Esophagus squamous epithelium (tissue), 5 donors: ENCODE data around the gene LAPTM4A. TPM values are rescaled to one million over a fixed set of nuclear protein-coding genes. Genes with fewer than 3 reads are reported as not detected.
A peak's percentile ranks its signal among the peaks of the same experiment; 100 is the strongest.

Source experiments
- DNase-seq: peaks from one replicate; lab custom pipeline; 2025; lab: John Stamatoyannopoulos, UW
- H3K27ac ChIP-seq, 4 donors: fragments of 200-600 bp; sonication (generic); one replicate each; pipeline ENCODE4 v1.5.1; 2016 to 2019; ENCODE audit warnings: mild to moderate bottlenecking in 1 of 4
- H3K27me3 ChIP-seq, 4 donors: fragments of 200-600 bp; sonication (generic); 1 replicate in 3 of 4; 2 replicates in 1 of 4; pipeline versions ENCODE4 v1.5.1 to v1.6.0; 2017 to 2021; ENCODE audit warnings: antibody characterized with exemption in 1 of 4
- H3K36me3 ChIP-seq, 3 donors: fragments of 200-600 bp; sonication (generic); one replicate each; pipeline ENCODE4 v1.5.1; 2016 to 2019
- H3K4me1 ChIP-seq, 3 donors: fragments of 200-600 bp; sonication (generic); one replicate each; pipeline ENCODE4 v1.5.1; 2017 to 2019
- H3K4me3 ChIP-seq, 4 donors: fragments of 200-600 bp; sonication (generic); 1 replicate in 3 of 4; 2 replicates in 1 of 4; pipeline ENCODE4 v1.5.1; 2016 to 2019; ENCODE audit warnings: mild to moderate bottlenecking in 2 of 4, moderate library complexity in 1 of 4
- H3K9me3 ChIP-seq, 3 donors: fragments of 200-600 bp; sonication (generic); one replicate each; pipeline ENCODE4 v1.5.1; 2016 to 2019
- CTCF ChIP-seq, 6 experiments: fragments of 450-650 bp in 4 of 6; fragments of 200-600 bp in 2 of 6; sonication (generic) in 2 of 6; IDR thresholded peaks; one replicate each; pipeline ENCODE4 v1.5.1; 2016 to 2019; ENCODE audit warnings: antibody characterized with exemption in 6 of 6, mild to moderate bottlenecking in 4 of 6, moderate library complexity in 4 of 6
- POLR2A ChIP-seq, 4 donors: fragments of 450-650 bp; IDR thresholded peaks; one replicate each; pipeline ENCODE4 v1.6.1; 2017; ENCODE audit warnings: antibody characterized with exemption in 4 of 4, mild to moderate bottlenecking in 4 of 4, moderate library complexity in 3 of 4
- WGBS, 2 donors: methylation state at CpG; one replicate each; pipeline ENCODE4 v1.1.5; 2018; 5-methylcytosine and 5-hydroxymethylcytosine counted together
- intact Hi-C: fragments of 100-400 bp; cut with DNase I; formaldehyde crosslinking; loops from one replicate; pipeline ENCODE4 v1.15.0; 2022
- total RNA-seq, 4 donors: library from RNA; depleted of rRNA; stranded (reverse); fragments of >200 nt; gene quantifications; one replicate each; pipeline ENCODE4 v1.1.0, GENCODE V29; 2016
- donor health status: DM: yes; HTN: yes; CAD: no.

Gene LAPTM4A
- total RNA-seq, result 100 to 1,000 TPM in 2 of 4 donors, 10 to 100 TPM in 2; 71.0 to 144 (median 98.2) TPM

GRCh38 chr2:20051532-20052228 is at the start of gene LAPTM4A:
LAPTM4A (minus strand) TSS chr2:20051628; CDS start chr2:20051520, 108 bp downstream.
- 1 to 2% methylated on average over 10 to 18 of the region's 45 CpGs for WGBS, 2 donors
- intact Hi-C loops, result no loop called here
- DNase-seq, result peak; percentile 97
- Histone ChIP-seq H3K27ac (peak within 1 kb of the TSS; percentile 97 to 99 (median 98)), H3K36me3 (peaks cover 0 to 4% (median 0%) of the 10 kb centered on the region in 3 donors), H3K4me3 (peak within 1 kb of the TSS; percentile 72 to 96 (median 83)), H3K4me1 (peaks cover 18 to 53% (median 22%) of the 10 kb centered on the region in 3 donors), H3K27me3 (no peaks in the 10 kb centered on the region), H3K9me3 (no peaks in the 10 kb centered on the region)
- TF ChIP-seq POLR2A (IDR thresholded peaks at IDR 0.05), result peak in 3 of 4 donors; percentile 91 to 97 (median 94)
- TF ChIP-seq CTCF (IDR thresholded peaks at IDR 0.05), result peak in 5 of 6 experiments; percentile 15 to 43 (median 35)

- WGBS, 2 donors, result 71 to 83% methylated on average over 4 of the region's 4 CpGs
- TF ChIP-seq POLR2A (IDR thresholded peaks at IDR 0.05) (no peak), CTCF (IDR thresholded peaks at IDR 0.05) (no peak)
- H3K36me3 ChIP-seq, result no peaks in the 10 kb centered on the region
- intact Hi-C loops, result no loop called here
- DNase-seq, result no peak
- H3K4me1 ChIP-seq, result peaks cover 0 to 28% (median 0%) of the 10 kb centered on the region in 3 donors
- no peaks in the 10 kb centered on the region for H3K27me3 ChIP-seq
- peaks cover 0 to 12% (median 0%) of the 10 kb centered on the region in 3 donors for H3K9me3 ChIP-seq
- H3K4me3 ChIP-seq, result no peak overlapping the region
- no peak overlapping the region for H3K27ac ChIP-seq
These were observed 49.3 kb upstream of the LAPTM4A start for GRCh38 chr2:20100711-20101110.

GRCh38 chr2:20099780-20100179 is 48.4 kb upstream of the LAPTM4A start:
- no peak for DNase-seq
- WGBS, 2 donors, result 77 to 79% methylated on average over 4 to 6 of the region's 6 CpGs
- Histone ChIP-seq H3K27ac (no peak overlapping the region), H3K4me1 (peaks cover 0 to 22% (median 0%) of the 10 kb centered on the region in 3 donors), H3K4me3 (no peak overlapping the region), H3K36me3 (no peaks in the 10 kb centered on the region), H3K27me3 (no peaks in the 10 kb centered on the region), H3K9me3 (peaks cover 0 to 12% (median 0%) of the 10 kb centered on the region in 3 donors)
- TF ChIP-seq POLR2A (IDR thresholded peaks at IDR 0.05), result no peak
- no peak for TF ChIP-seq CTCF (IDR thresholded peaks at IDR 0.05)
- intact Hi-C loops, result loop anchor here (5.0 kb wide), 1 partner anchor 87 kb away; the partner anchor contains the start of gene MATN3

- H3K27me3 ChIP-seq, result no peaks in the 10 kb centered on the region
- H3K36me3 ChIP-seq, result no peaks in the 10 kb centered on the region
- intact Hi-C loops, result loop anchor here (5.0 kb wide), 1 partner anchor 86 kb away; the partner anchor contains the start of gene MATN3
- no peak overlapping the region for H3K27ac ChIP-seq
- H3K4me1 ChIP-seq, result peaks cover 0 to 22% (median 4%) of the 10 kb centered on the region in 3 donors
- WGBS, 2 donors, result 8 to 13% methylated on average over 16 to 19 of the region's 21 CpGs
- TF ChIP-seq POLR2A (IDR thresholded peaks at IDR 0.05) (no peak), CTCF (IDR thresholded peaks at IDR 0.05) (peak; percentile 76 to 94 (median 87))
- no peak overlapping the region for H3K4me3 ChIP-seq
- H3K9me3 ChIP-seq, result peaks cover 0 to 12% (median 0%) of the 10 kb centered on the region in 3 donors
- peak; percentile 18 for DNase-seq
These were observed 46.7 kb upstream of the LAPTM4A start for GRCh38 chr2:20097889-20098714.
